ENCODE data around the gene SKP1.

GRCh38 chr5:134140530-134141201 lies 36.1 kb downstream of the SKP1 start:
- peak; percentile 68 for TF ChIP-seq CTCF (IDR thresholded peaks at IDR 0.05; ENCODE audit: insufficient read depth, low read depth, low read length)
- TF ChIP-seq EZH2 (IDR thresholded peaks at IDR 0.05; ENCODE audit: insufficient read depth, low read length): no peak
